Measurements from ENCODE around the gene SKAP2. TPM values are rescaled to one million over a fixed set of nuclear protein-coding genes. Genes with fewer than 3 reads are reported as not detected.

The SKAP2 gene
- total RNA-seq, 2 donors from 2014 or later, result 3.3 to 3.4 TPM

- H3K9ac ChIP-seq (ENCODE audit: extremely low read depth, low read length, poor library complexity, severe bottlenecking), result no peak overlapping the region
- no peaks in the 10 kb centered on the region for H3K36me3 Mint-ChIP-seq (ENCODE audit: low read depth)
- H3K27me3 ChIP-seq (ENCODE audit: control insufficient read depth, insufficient read depth, low read length, poor library complexity, severe bottlenecking), result no peaks in the 10 kb centered on the region
- H3K4me1 Mint-ChIP-seq, result no peaks in the 10 kb centered on the region
- H3K9me3 Mint-ChIP-seq, result no peaks in the 10 kb centered on the region
- no peaks in the 10 kb centered on the region for H3K36me3 ChIP-seq (ENCODE audit: control insufficient read depth, insufficient read depth, low read length)
- H3K4me3 ChIP-seq (ENCODE audit: low read length), result no peak overlapping the region
- H3K27me3 Mint-ChIP-seq (ENCODE audit: insufficient read depth), result no peaks in the 10 kb centered on the region
- no peak overlapping the region for H3K27ac ChIP-seq (ENCODE audit: low read depth, low read length)
- TF ChIP-seq, protein P1, sequence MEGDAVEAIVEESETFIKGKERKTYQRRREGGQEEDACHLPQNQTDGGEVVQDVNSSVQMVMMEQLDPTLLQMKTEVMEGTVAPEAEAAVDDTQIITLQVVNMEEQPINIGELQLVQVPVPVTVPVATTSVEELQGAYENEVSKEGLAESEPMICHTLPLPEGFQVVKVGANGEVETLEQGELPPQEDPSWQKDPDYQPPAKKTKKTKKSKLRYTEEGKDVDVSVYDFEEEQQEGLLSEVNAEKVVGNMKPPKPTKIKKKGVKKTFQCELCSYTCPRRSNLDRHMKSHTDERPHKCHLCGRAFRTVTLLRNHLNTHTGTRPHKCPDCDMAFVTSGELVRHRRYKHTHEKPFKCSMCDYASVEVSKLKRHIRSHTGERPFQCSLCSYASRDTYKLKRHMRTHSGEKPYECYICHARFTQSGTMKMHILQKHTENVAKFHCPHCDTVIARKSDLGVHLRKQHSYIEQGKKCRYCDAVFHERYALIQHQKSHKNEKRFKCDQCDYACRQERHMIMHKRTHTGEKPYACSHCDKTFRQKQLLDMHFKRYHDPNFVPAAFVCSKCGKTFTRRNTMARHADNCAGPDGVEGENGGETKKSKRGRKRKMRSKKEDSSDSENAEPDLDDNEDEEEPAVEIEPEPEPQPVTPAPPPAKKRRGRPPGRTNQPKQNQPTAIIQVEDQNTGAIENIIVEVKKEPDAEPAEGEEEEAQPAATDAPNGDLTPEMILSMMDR (conservative IDR thresholded peaks at IDR 0.05), result no peak
- WGBS, 2 experiments (ENCODE audit: insufficient coverage in 1 of 2, insufficient read length in 1 of 2), result 89% methylated on average over 2 of the region's 2 CpGs; no CpG with 5 or more reads in 1 of the 2 experiments
- no peak overlapping the region for H3K4me3 Mint-ChIP-seq
- H3K27ac Mint-ChIP-seq, result no peak overlapping the region
- DNase-seq, result no peak
- H3K4me1 ChIP-seq (ENCODE audit: control insufficient read depth, insufficient read depth, low read length), result no peaks in the 10 kb centered on the region
- no peaks in the 10 kb centered on the region for H3K9me3 ChIP-seq (ENCODE audit: control insufficient read depth, low read length)
Measured at GRCh38 chr7:26648554-26648953, 215.8 kb downstream of the SKAP2 start.

GRCh38 chr7:26646336-26647048 lies 217.9 kb downstream of the SKAP2 start:
- no peak overlapping the region for H3K27ac ChIP-seq (ENCODE audit: low read depth, low read length)
- H3K4me3 ChIP-seq (ENCODE audit: low read length), result no peak overlapping the region
- no peaks in the 10 kb centered on the region for H3K36me3 Mint-ChIP-seq (ENCODE audit: low read depth)
- no peak overlapping the region for H3K27ac Mint-ChIP-seq
- no peaks in the 10 kb centered on the region for H3K36me3 ChIP-seq (ENCODE audit: control insufficient read depth, insufficient read depth, low read length)
- no peak for DNase-seq
- TF ChIP-seq, protein P1 (conservative IDR thresholded peaks at IDR 0.05), result no peak
- no peaks in the 10 kb centered on the region for H3K27me3 ChIP-seq (ENCODE audit: control insufficient read depth, insufficient read depth, low read length, poor library complexity, severe bottlenecking)
- H3K4me3 Mint-ChIP-seq, result no peak overlapping the region
- no peaks in the 10 kb centered on the region for H3K9me3 ChIP-seq (ENCODE audit: control insufficient read depth, low read length)
- H3K27me3 Mint-ChIP-seq (ENCODE audit: insufficient read depth), result no peaks in the 10 kb centered on the region
- H3K9ac ChIP-seq (ENCODE audit: extremely low read depth, low read length, poor library complexity, severe bottlenecking), result no peak overlapping the region
- H3K4me1 Mint-ChIP-seq, result no peaks in the 10 kb centered on the region
- H3K9me3 Mint-ChIP-seq, result no peaks in the 10 kb centered on the region
- WGBS, 2 experiments (ENCODE audit: insufficient coverage in 1 of 2, insufficient read length in 1 of 2), result 90 to 91% methylated on average over 5 to 7 of the region's 7 CpGs
- H3K4me1 ChIP-seq (ENCODE audit: control insufficient read depth, insufficient read depth, low read length), result no peaks in the 10 kb centered on the region

DNA sequence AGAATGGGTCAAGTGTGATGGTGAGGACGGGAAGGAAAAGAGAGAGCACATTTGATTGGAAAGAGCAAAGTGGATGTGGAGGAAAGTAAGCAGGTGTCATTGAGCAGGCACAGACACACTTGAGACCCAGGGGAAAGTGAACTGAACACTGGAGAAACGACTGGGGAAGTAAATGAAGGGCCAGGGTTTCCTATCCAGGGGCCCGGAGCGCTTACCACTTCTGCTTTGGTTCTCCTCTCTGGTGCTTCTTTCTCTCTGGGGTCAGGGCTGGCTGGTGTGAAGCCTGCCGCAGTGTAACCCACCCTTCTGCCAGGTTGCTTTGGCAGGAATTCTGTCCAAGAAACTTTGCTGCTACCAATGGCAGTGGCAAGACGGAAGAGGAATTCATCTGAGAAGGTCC lies 219.3 kb downstream of the SKAP2 start:
- H3K27me3 ChIP-seq (ENCODE audit: control insufficient read depth, insufficient read depth, low read length, poor library complexity, severe bottlenecking), result no peaks in the 10 kb centered on the region
- DNase-seq, result no peak
- Mint-ChIP-seq H3K27ac (no peak overlapping the region), H3K36me3 (ENCODE audit: low read depth) (no peaks in the 10 kb centered on the region), H3K27me3 (ENCODE audit: insufficient read depth) (no peaks in the 10 kb centered on the region), H3K4me3 (no peak overlapping the region), H3K9me3 (no peaks in the 10 kb centered on the region), H3K4me1 (no peaks in the 10 kb centered on the region)
- H3K36me3 ChIP-seq (ENCODE audit: control insufficient read depth, insufficient read depth, low read length), result no peaks in the 10 kb centered on the region
- no peaks in the 10 kb centered on the region for H3K4me1 ChIP-seq (ENCODE audit: control insufficient read depth, insufficient read depth, low read length)
- TF ChIP-seq, protein P1 (conservative IDR thresholded peaks at IDR 0.05), result no peak
- no peak overlapping the region for H3K27ac ChIP-seq (ENCODE audit: low read depth, low read length)
- no peak overlapping the region for H3K9ac ChIP-seq (ENCODE audit: extremely low read depth, low read length, poor library complexity, severe bottlenecking)
- no peaks in the 10 kb centered on the region for H3K9me3 ChIP-seq (ENCODE audit: control insufficient read depth, low read length)
- WGBS, 2 experiments (ENCODE audit: insufficient coverage in 1 of 2, insufficient read length in 1 of 2), result 86 to 90% methylated on average over 6 of the region's 6 CpGs
- H3K4me3 ChIP-seq (ENCODE audit: low read length), result no peak overlapping the region

Data from endodermal cell (in vitro differentiated cells).